WTC11 (cell line): ENCODE measurements around the gene FBXW9. TPM values are rescaled to one million over a fixed set of nuclear protein-coding genes. Genes with fewer than 3 reads are reported as not detected.

ENCODE experiments used
- E2F5 ChIP-seq: sonication (generic); formaldehyde crosslinking; IDR thresholded peaks from 2 replicates; pipeline ENCODE4 v1.8.1; 2022; ENCODE audit warnings: mild to moderate bottlenecking, moderate library complexity, missing genetic modification reagents
- ETV6 ChIP-seq: sonication (generic); formaldehyde crosslinking; IDR thresholded peaks from 2 replicates; pipeline ENCODE4 v1.8.1; 2022; ENCODE audit warnings: mild to moderate bottlenecking, missing genetic modification reagents
- FOXJ3 ChIP-seq: sonication (generic); formaldehyde crosslinking; IDR thresholded peaks from 2 replicates; pipeline ENCODE4 v1.9.0; 2021; ENCODE audit warnings: missing genetic modification reagents, mild to moderate bottlenecking, borderline replicate concordance
- FOXK1 ChIP-seq: sonication (generic); formaldehyde crosslinking; IDR thresholded peaks from 2 replicates; pipeline ENCODE4 v1.8.0; 2022; ENCODE audit warnings: mild to moderate bottlenecking, moderate library complexity, missing genetic modification reagents
- FOXP1 ChIP-seq: sonication (generic); formaldehyde crosslinking; IDR thresholded peaks from 2 replicates; pipeline ENCODE4 v1.8.0; 2022; ENCODE audit warnings: missing genetic modification reagents, mild to moderate bottlenecking, moderate library complexity, borderline replicate concordance
- HMGA2 ChIP-seq: fragments of 250-450 bp; sonication (Bioruptor Pico); IDR thresholded peaks from 2 replicates; pipeline ENCODE4 v1.4.0; 2021; ENCODE audit warnings: mild to moderate bottlenecking, moderate library complexity
- KAT7 ChIP-seq: sonication (generic); formaldehyde crosslinking; IDR thresholded peaks from 2 replicates; pipeline ENCODE4 v1.8.1; 2023; ENCODE audit warnings: missing genetic modification reagents, mild to moderate bottlenecking, borderline replicate concordance
- NR2C2 ChIP-seq: sonication (generic); formaldehyde crosslinking; IDR thresholded peaks from 2 replicates; pipeline ENCODE4 v1.8.0; 2022; ENCODE audit warnings: mild to moderate bottlenecking, missing genetic modification reagents
- PRDM15 ChIP-seq: sonication (generic); formaldehyde crosslinking; IDR thresholded peaks from 2 replicates; pipeline ENCODE4 v1.8.0; 2022; ENCODE audit warnings: missing genetic modification reagents
- SP1 ChIP-seq: sonication (generic); formaldehyde crosslinking; conservative IDR thresholded peaks from 2 replicates; pipeline ENCODE4 v1.8.1; 2022; ENCODE audit warnings: missing genetic modification reagents
- TP53 ChIP-seq: sonication (generic); formaldehyde crosslinking; IDR thresholded peaks from 2 replicates; pipeline ENCODE4 v1.8.1; 2023; ENCODE audit warnings: mild to moderate bottlenecking, missing genetic modification reagents
- ZNF138 ChIP-seq: sonication (generic); formaldehyde crosslinking; conservative IDR thresholded peaks from 2 replicates; pipeline ENCODE4 v1.8.1; 2022; ENCODE audit warnings: mild to moderate bottlenecking, moderate library complexity, missing genetic modification reagents
- ZNF219 ChIP-seq: sonication (generic); formaldehyde crosslinking; IDR thresholded peaks from 2 replicates; pipeline ENCODE4 v1.8.0; 2023; ENCODE audit warnings: missing genetic modification reagents, mild to moderate bottlenecking, borderline replicate concordance
- ZNF423 ChIP-seq: fragments of 250-450 bp; sonication (Bioruptor Pico); IDR thresholded peaks from 2 replicates; pipeline ENCODE4 v2.1.2; 2022; ENCODE audit warnings: mild to moderate bottlenecking, moderate library complexity
- total RNA-seq: library from RNA; stranded (reverse); gene quantifications from 3 replicates; pipeline ENCODE4 v1.2.3, GENCODE V29; 2021
- TF ChIP-seq, protein P1 (sequence below): sonication (generic); formaldehyde crosslinking; IDR thresholded peaks from 2 replicates; pipeline ENCODE4 v1.8.1; 2023; ENCODE audit warnings: mild to moderate bottlenecking, missing genetic modification reagents, moderate library complexity
- TF ChIP-seq, protein P2 (sequence below): fragments of 250-450 bp; sonication (Bioruptor Pico); conservative IDR thresholded peaks from 2 replicates; pipeline ENCODE4 v1.9.0; 2021; ENCODE audit warnings: mild to moderate bottlenecking
- TF ChIP-seq, protein P3 (sequence below): sonication (generic); formaldehyde crosslinking; conservative IDR thresholded peaks from 2 replicates; pipeline ENCODE4 v1.8.1; 2023; ENCODE audit warnings: mild to moderate bottlenecking, low read depth, missing genetic modification reagents, moderate library complexity
- TF ChIP-seq, protein P4 (sequence below): sonication (generic); formaldehyde crosslinking; IDR thresholded peaks from 2 replicates; pipeline ENCODE4 v1.8.1; 2023; ENCODE audit warnings: mild to moderate bottlenecking, missing genetic modification reagents
- TF ChIP-seq, protein P5 (sequence below): sonication (generic); formaldehyde crosslinking; IDR thresholded peaks from 2 replicates; pipeline ENCODE4 v1.8.1; 2023; ENCODE audit warnings: mild to moderate bottlenecking, missing genetic modification reagents, borderline replicate concordance

Gene FBXW9
- total RNA-seq, 1 experiment from 2014 or later, result 15.2 TPM

DNA sequence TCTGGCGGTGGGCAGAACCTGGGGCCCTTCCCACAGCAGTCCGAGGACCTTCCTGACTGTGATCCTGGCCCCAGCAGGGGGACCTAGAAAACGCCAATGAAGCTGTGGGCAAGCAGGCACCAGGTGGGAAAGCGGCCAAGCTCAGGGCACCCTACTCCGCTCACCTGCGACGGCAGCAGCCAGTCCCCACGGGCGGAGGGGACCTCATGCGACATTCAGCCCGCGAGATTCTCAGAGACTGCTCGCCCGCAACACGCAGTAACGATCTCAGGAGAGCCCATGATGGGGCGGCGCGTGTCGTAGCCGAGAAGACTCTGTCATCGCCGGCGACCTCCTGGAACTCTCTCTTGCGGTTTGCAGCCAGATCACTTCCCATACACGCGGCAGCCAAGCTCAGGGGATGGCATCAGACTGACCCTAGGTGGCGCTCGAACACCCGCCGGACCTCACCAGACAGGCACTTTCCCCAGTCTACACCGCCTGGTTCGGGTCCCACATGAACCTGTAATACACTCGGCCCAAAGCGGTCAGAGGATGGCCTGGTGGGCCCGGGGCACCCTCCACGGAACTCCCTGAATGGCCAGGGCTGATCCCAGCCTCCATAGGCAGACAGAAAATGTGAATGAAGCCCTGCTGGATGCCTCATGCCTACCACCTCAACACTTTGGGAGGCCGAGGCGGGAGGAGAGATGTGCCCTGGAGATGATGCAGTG lies 56.4 kb downstream of the FBXW9 start (continued):
- TF ChIP-seq, protein P1, sequence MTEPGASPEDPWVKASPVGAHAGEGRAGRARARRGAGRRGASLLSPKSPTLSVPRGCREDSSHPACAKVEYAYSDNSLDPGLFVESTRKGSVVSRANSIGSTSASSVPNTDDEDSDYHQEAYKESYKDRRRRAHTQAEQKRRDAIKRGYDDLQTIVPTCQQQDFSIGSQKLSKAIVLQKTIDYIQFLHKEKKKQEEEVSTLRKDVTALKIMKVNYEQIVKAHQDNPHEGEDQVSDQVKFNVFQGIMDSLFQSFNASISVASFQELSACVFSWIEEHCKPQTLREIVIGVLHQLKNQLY (CRISPR knock-in tag), result no peak
- TF ChIP-seq KAT7 (CRISPR knock-in tag), result 0 out of 2 replicates have a peak, but pooled peaks have one; percentile 80
- no peak for TF ChIP-seq ZNF423 (CRISPR knock-in tag)
- TF ChIP-seq ZNF138 (CRISPR knock-in tag), result 0 out of 2 replicates have a peak, but pooled peaks have one; percentile 58
- TF ChIP-seq TP53 (CRISPR knock-in tag), result 0 out of 2 replicates have a peak, but pooled peaks have one; percentile 68
- TF ChIP-seq FOXK1, result peak; percentile 64; the same call in 1 of the 2 replicates
- no peak for TF ChIP-seq NR2C2 (CRISPR knock-in tag)
- TF ChIP-seq SP1 (CRISPR knock-in tag), result no peak; the same call in 1 of the 2 replicates
- 0 out of 2 replicates have a peak, but pooled peaks have one; percentile 33 for TF ChIP-seq PRDM15 (CRISPR knock-in tag)
- TF ChIP-seq E2F5, result no peak
- TF ChIP-seq, protein P2, sequence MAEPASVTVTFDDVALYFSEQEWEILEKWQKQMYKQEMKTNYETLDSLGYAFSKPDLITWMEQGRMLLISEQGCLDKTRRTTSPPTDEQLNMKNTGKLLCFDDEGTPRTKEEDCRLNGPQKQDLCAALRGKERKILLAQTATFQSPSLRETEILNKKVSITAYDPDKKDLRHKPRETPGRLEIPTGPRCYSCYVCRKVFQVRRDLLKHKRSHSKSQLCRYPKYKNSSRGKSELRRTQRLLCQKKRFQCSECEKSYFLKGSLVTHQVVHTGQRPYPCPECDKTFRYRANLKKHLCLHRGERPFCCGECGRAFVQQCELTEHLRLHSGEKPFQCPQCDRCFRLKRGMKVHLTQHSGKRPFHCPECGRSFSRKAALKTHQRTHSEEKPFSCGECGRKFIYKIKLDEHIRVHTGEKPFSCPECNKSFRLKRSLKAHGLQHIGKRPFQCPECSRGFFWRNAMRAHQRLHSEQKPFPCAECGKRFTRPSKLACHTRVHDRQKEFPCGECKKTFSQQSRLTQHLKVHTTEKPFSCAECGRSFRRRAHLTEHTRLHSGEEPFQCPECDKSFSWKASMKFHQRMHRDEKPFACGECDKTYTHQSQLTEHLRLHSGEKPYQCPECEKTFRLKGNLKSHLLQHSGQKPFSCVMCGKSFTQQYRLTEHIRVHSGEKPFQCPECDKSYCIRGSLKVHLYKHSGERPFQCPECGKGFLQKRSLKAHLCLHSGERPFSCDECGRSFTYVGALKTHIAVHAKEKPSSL (CRISPR knock-in tag), result no peak
- TF ChIP-seq ZNF219 (CRISPR knock-in tag), result no peak
- no peak for TF ChIP-seq HMGA2 (CRISPR knock-in tag)
- TF ChIP-seq, protein P3, sequence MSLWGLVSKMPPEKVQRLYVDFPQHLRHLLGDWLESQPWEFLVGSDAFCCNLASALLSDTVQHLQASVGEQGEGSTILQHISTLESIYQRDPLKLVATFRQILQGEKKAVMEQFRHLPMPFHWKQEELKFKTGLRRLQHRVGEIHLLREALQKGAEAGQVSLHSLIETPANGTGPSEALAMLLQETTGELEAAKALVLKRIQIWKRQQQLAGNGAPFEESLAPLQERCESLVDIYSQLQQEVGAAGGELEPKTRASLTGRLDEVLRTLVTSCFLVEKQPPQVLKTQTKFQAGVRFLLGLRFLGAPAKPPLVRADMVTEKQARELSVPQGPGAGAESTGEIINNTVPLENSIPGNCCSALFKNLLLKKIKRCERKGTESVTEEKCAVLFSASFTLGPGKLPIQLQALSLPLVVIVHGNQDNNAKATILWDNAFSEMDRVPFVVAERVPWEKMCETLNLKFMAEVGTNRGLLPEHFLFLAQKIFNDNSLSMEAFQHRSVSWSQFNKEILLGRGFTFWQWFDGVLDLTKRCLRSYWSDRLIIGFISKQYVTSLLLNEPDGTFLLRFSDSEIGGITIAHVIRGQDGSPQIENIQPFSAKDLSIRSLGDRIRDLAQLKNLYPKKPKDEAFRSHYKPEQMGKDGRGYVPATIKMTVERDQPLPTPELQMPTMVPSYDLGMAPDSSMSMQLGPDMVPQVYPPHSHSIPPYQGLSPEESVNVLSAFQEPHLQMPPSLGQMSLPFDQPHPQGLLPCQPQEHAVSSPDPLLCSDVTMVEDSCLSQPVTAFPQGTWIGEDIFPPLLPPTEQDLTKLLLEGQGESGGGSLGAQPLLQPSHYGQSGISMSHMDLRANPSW (CRISPR knock-in tag), result no peak
- peak; percentile 92; the same call in 1 of the 2 replicates for TF ChIP-seq FOXP1
- TF ChIP-seq, protein P4, sequence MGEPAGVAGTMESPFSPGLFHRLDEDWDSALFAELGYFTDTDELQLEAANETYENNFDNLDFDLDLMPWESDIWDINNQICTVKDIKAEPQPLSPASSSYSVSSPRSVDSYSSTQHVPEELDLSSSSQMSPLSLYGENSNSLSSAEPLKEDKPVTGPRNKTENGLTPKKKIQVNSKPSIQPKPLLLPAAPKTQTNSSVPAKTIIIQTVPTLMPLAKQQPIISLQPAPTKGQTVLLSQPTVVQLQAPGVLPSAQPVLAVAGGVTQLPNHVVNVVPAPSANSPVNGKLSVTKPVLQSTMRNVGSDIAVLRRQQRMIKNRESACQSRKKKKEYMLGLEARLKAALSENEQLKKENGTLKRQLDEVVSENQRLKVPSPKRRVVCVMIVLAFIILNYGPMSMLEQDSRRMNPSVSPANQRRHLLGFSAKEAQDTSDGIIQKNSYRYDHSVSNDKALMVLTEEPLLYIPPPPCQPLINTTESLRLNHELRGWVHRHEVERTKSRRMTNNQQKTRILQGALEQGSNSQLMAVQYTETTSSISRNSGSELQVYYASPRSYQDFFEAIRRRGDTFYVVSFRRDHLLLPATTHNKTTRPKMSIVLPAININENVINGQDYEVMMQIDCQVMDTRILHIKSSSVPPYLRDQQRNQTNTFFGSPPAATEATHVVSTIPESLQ (CRISPR knock-in tag), result no peak
- TF ChIP-seq, protein P5, sequence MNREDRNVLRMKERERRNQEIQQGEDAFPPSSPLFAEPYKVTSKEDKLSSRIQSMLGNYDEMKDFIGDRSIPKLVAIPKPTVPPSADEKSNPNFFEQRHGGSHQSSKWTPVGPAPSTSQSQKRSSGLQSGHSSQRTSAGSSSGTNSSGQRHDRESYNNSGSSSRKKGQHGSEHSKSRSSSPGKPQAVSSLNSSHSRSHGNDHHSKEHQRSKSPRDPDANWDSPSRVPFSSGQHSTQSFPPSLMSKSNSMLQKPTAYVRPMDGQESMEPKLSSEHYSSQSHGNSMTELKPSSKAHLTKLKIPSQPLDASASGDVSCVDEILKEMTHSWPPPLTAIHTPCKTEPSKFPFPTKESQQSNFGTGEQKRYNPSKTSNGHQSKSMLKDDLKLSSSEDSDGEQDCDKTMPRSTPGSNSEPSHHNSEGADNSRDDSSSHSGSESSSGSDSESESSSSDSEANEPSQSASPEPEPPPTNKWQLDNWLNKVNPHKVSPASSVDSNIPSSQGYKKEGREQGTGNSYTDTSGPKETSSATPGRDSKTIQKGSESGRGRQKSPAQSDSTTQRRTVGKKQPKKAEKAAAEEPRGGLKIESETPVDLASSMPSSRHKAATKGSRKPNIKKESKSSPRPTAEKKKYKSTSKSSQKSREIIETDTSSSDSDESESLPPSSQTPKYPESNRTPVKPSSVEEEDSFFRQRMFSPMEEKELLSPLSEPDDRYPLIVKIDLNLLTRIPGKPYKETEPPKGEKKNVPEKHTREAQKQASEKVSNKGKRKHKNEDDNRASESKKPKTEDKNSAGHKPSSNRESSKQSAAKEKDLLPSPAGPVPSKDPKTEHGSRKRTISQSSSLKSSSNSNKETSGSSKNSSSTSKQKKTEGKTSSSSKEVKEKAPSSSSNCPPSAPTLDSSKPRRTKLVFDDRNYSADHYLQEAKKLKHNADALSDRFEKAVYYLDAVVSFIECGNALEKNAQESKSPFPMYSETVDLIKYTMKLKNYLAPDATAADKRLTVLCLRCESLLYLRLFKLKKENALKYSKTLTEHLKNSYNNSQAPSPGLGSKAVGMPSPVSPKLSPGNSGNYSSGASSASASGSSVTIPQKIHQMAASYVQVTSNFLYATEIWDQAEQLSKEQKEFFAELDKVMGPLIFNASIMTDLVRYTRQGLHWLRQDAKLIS (CRISPR knock-in tag), result no peak
- peak; percentile 58; the same call in 1 of the 2 replicates for TF ChIP-seq ETV6 (CRISPR knock-in tag)
- TF ChIP-seq FOXJ3 (CRISPR knock-in tag), result no peak
